ENCODE results near the gene ZNF229. TPM values are rescaled to one million over a fixed set of nuclear protein-coding genes. Genes with fewer than 3 reads are reported as not detected.
A peak's percentile ranks its signal among the peaks of the same experiment; 100 is the strongest.
"Not testable (repeated sequence)": the region's sequence is repeated elsewhere in the genome, so short reads cannot be mapped to it uniquely, and the experiment has no call there.

The ZNF229 gene
- polyA plus RNA-seq: 1 to 10 TPM; 1.4 to 1.5 TPM

- 4 to 7% methylated on average over 45 of the region's 45 CpGs for WGBS, 2 donors
Observed at GRCh38 chr19:44447916-44448674, at the start of gene ZNF229. Gene ZNF229, minus strand, starts transcription at chr19:44448472. Its CDS starts 5,625 bp downstream, at chr19:44442847.

GRCh38 chr19:44496711-44497110 is 48.4 kb upstream of the ZNF229 start:
- H3K27ac ChIP-seq (ENCODE audit: low read depth in 2 of 2, low read length in 1 of 2): no peak overlapping the region
- H3K4me1 ChIP-seq (ENCODE audit: control insufficient read depth in 2 of 2, insufficient read depth in 2 of 2, low read length in 1 of 2): peaks cover 9 to 13% of the 10 kb centered on the region in 2 donors
- H3K27me3 ChIP-seq (ENCODE audit: control insufficient read depth in 1 of 2, insufficient read depth in 2 of 2, low read length in 2 of 2): no peaks in the 10 kb centered on the region
- peaks cover 15 to 52% of the 10 kb centered on the region in 2 donors for H3K9me3 ChIP-seq (ENCODE audit: control insufficient read depth in 2 of 2, insufficient read depth in 1 of 2, low read depth in 1 of 2, low read length in 1 of 2)
- no peak overlapping the region for H3K4me3 ChIP-seq (ENCODE audit: low read depth in 1 of 2, low read length in 2 of 2)
- peaks cover 23 to 50% of the 10 kb centered on the region in 2 donors for H3K36me3 ChIP-seq (ENCODE audit: control insufficient read depth in 2 of 2, insufficient read depth in 2 of 2, low read length in 1 of 2)
- 98 to 99% methylated on average over 1 of the region's 1 CpG for WGBS, 2 donors

More at GRCh38 chr19:44447916-44448674, at the start of gene ZNF229:
- peaks cover 2 to 4% of the 10 kb centered on the region in 2 donors for H3K36me3 ChIP-seq (ENCODE audit: control insufficient read depth in 2 of 2, insufficient read depth in 2 of 2, low read length in 1 of 2)
- H3K27ac ChIP-seq (ENCODE audit: low read depth in 2 of 2, low read length in 1 of 2): no peak within 1 kb of the TSS
- H3K4me3 ChIP-seq (ENCODE audit: low read depth in 1 of 2, low read length in 2 of 2): peak within 1 kb of the TSS; percentile 59 to 69
- H3K4me1 ChIP-seq (ENCODE audit: control insufficient read depth in 2 of 2, insufficient read depth in 2 of 2, low read length in 1 of 2): peaks cover 0 to 7% of the 10 kb centered on the region in 2 donors
- no peaks in the 10 kb centered on the region for H3K27me3 ChIP-seq (ENCODE audit: control insufficient read depth in 1 of 2, insufficient read depth in 2 of 2, low read length in 2 of 2)
- H3K9me3 ChIP-seq (ENCODE audit: control insufficient read depth in 2 of 2, insufficient read depth in 1 of 2, low read depth in 1 of 2, low read length in 1 of 2): peaks cover 14 to 33% of the 10 kb centered on the region in 2 donors

- Histone ChIP-seq H3K36me3 (ENCODE audit: control insufficient read depth in 2 of 2, insufficient read depth in 2 of 2, low read length in 1 of 2) (peaks cover 19 to 30% of the 10 kb centered on the region in 2 donors), H3K27ac (ENCODE audit: low read depth in 2 of 2, low read length in 1 of 2) (no peak overlapping the region), H3K9me3 (ENCODE audit: control insufficient read depth in 2 of 2, insufficient read depth in 1 of 2, low read depth in 1 of 2, low read length in 1 of 2) (peaks cover 22 to 33% of the 10 kb centered on the region in 2 donors), H3K27me3 (ENCODE audit: control insufficient read depth in 1 of 2, insufficient read depth in 2 of 2, low read length in 2 of 2) (no peaks in the 10 kb centered on the region), H3K4me1 (ENCODE audit: control insufficient read depth in 2 of 2, insufficient read depth in 2 of 2, low read length in 1 of 2) (no peaks in the 10 kb centered on the region), H3K4me3 (ENCODE audit: low read depth in 1 of 2, low read length in 2 of 2) (no peak overlapping the region)
- 97 to 99% methylated on average over 7 of the region's 7 CpGs for WGBS, 2 donors
Observed at GRCh38 chr19:44476559-44477408, 28.5 kb upstream of the ZNF229 start.

- peaks cover 6 to 26% of the 10 kb centered on the region in 2 donors for H3K9me3 ChIP-seq (ENCODE audit: control insufficient read depth in 2 of 2, insufficient read depth in 1 of 2, low read depth in 1 of 2, low read length in 1 of 2)
- H3K4me1 ChIP-seq (ENCODE audit: control insufficient read depth in 2 of 2, insufficient read depth in 2 of 2, low read length in 1 of 2); H3K27ac ChIP-seq (ENCODE audit: low read depth in 2 of 2, low read length in 1 of 2); H3K4me3 ChIP-seq (ENCODE audit: low read depth in 1 of 2, low read length in 2 of 2); H3K36me3 ChIP-seq (ENCODE audit: control insufficient read depth in 2 of 2, insufficient read depth in 2 of 2, low read length in 1 of 2); H3K27me3 ChIP-seq (ENCODE audit: control insufficient read depth in 1 of 2, insufficient read depth in 2 of 2, low read length in 2 of 2): not testable (repeated sequence)
- WGBS, 2 donors: 70 to 75% methylated on average over 5 of the region's 5 CpGs
Observed at GRCh38 chr19:44468730-44469129, 20.5 kb upstream of the ZNF229 start.

- H3K4me1 ChIP-seq (ENCODE audit: control insufficient read depth in 2 of 2, insufficient read depth in 2 of 2, low read length in 1 of 2); H3K9me3 ChIP-seq (ENCODE audit: control insufficient read depth in 2 of 2, insufficient read depth in 1 of 2, low read depth in 1 of 2, low read length in 1 of 2); H3K27ac ChIP-seq (ENCODE audit: low read depth in 2 of 2, low read length in 1 of 2); H3K36me3 ChIP-seq (ENCODE audit: control insufficient read depth in 2 of 2, insufficient read depth in 2 of 2, low read length in 1 of 2); H3K27me3 ChIP-seq (ENCODE audit: control insufficient read depth in 1 of 2, insufficient read depth in 2 of 2, low read length in 2 of 2); H3K4me3 ChIP-seq (ENCODE audit: low read depth in 1 of 2, low read length in 2 of 2): not testable (repeated sequence)
- WGBS, 2 donors: 36 to 50% methylated on average over 3 of the region's 3 CpGs
Observed at GRCh38 chr19:44462600-44463286, 14.5 kb upstream of the ZNF229 start.

GRCh38 chr19:44456016-44456415 is 7.7 kb upstream of the ZNF229 start:
- H3K27me3 ChIP-seq (ENCODE audit: control insufficient read depth in 1 of 2, insufficient read depth in 2 of 2, low read length in 2 of 2): not testable (repeated sequence)
- H3K9me3 ChIP-seq (ENCODE audit: control insufficient read depth in 2 of 2, insufficient read depth in 1 of 2, low read depth in 1 of 2, low read length in 1 of 2): peaks cover 14 to 37% of the 10 kb centered on the region in 2 donors
- 95% methylated on average over 4 to 9 of the region's 13 CpGs for WGBS, 2 donors

GRCh38 chr19:44455100-44455499 is 6.8 kb upstream of the ZNF229 start:
- peaks cover 14 to 37% of the 10 kb centered on the region in 2 donors for H3K9me3 ChIP-seq (ENCODE audit: control insufficient read depth in 2 of 2, insufficient read depth in 1 of 2, low read depth in 1 of 2, low read length in 1 of 2)
- no peak overlapping the region for H3K27ac ChIP-seq (ENCODE audit: low read depth in 2 of 2, low read length in 1 of 2)
- H3K36me3 ChIP-seq (ENCODE audit: control insufficient read depth in 2 of 2, insufficient read depth in 2 of 2, low read length in 1 of 2): no peaks in the 10 kb centered on the region
- 50 to 80% methylated on average over 4 of the region's 4 CpGs for WGBS, 2 donors
- no peaks in the 10 kb centered on the region for H3K4me1 ChIP-seq (ENCODE audit: control insufficient read depth in 2 of 2, insufficient read depth in 2 of 2, low read length in 1 of 2)
- H3K27me3 ChIP-seq (ENCODE audit: control insufficient read depth in 1 of 2, insufficient read depth in 2 of 2, low read length in 2 of 2): no peaks in the 10 kb centered on the region
- H3K4me3 ChIP-seq (ENCODE audit: low read depth in 1 of 2, low read length in 2 of 2): no peak overlapping the region

More at GRCh38 chr19:44456016-44456415, 7.7 kb upstream of the ZNF229 start:
- H3K4me1 ChIP-seq (ENCODE audit: control insufficient read depth in 2 of 2, insufficient read depth in 2 of 2, low read length in 1 of 2); H3K27ac ChIP-seq (ENCODE audit: low read depth in 2 of 2, low read length in 1 of 2); H3K4me3 ChIP-seq (ENCODE audit: low read depth in 1 of 2, low read length in 2 of 2); H3K36me3 ChIP-seq (ENCODE audit: control insufficient read depth in 2 of 2, insufficient read depth in 2 of 2, low read length in 1 of 2): not testable (repeated sequence)

- 92 to 96% methylated on average over 4 of the region's 4 CpGs for WGBS, 2 donors
- Histone ChIP-seq H3K4me1 (ENCODE audit: control insufficient read depth in 2 of 2, insufficient read depth in 2 of 2, low read length in 1 of 2) (peaks cover 0 to 7% of the 10 kb centered on the region in 2 donors), H3K27ac (ENCODE audit: low read depth in 2 of 2, low read length in 1 of 2) (no peak overlapping the region), H3K27me3 (ENCODE audit: control insufficient read depth in 1 of 2, insufficient read depth in 2 of 2, low read length in 2 of 2) (no peaks in the 10 kb centered on the region), H3K36me3 (ENCODE audit: control insufficient read depth in 2 of 2, insufficient read depth in 2 of 2, low read length in 1 of 2) (no peaks in the 10 kb centered on the region), H3K4me3 (ENCODE audit: low read depth in 1 of 2, low read length in 2 of 2) (no peak overlapping the region), H3K9me3 (ENCODE audit: control insufficient read depth in 2 of 2, insufficient read depth in 1 of 2, low read depth in 1 of 2, low read length in 1 of 2) (peaks cover 10 to 35% of the 10 kb centered on the region in 2 donors)
Observed at GRCh38 chr19:44452367-44452766, 4.1 kb upstream of the ZNF229 start.

- no peak overlapping the region for H3K27ac ChIP-seq (ENCODE audit: low read depth in 2 of 2, low read length in 1 of 2)
- no peak overlapping the region for H3K4me3 ChIP-seq (ENCODE audit: low read depth in 1 of 2, low read length in 2 of 2)
- no peaks in the 10 kb centered on the region for H3K36me3 ChIP-seq (ENCODE audit: control insufficient read depth in 2 of 2, insufficient read depth in 2 of 2, low read length in 1 of 2)
- peaks cover 0 to 7% of the 10 kb centered on the region in 2 donors for H3K4me1 ChIP-seq (ENCODE audit: control insufficient read depth in 2 of 2, insufficient read depth in 2 of 2, low read length in 1 of 2)
- H3K27me3 ChIP-seq (ENCODE audit: control insufficient read depth in 1 of 2, insufficient read depth in 2 of 2, low read length in 2 of 2): no peaks in the 10 kb centered on the region
- 93 to 95% methylated on average over 18 of the region's 18 CpGs for WGBS, 2 donors
- peaks cover 9 to 28% of the 10 kb centered on the region in 2 donors for H3K9me3 ChIP-seq (ENCODE audit: control insufficient read depth in 2 of 2, insufficient read depth in 1 of 2, low read depth in 1 of 2, low read length in 1 of 2)
Observed at GRCh38 chr19:44451687-44452086, 3.4 kb upstream of the ZNF229 start.

Data from esophagus (tissue), 2 donors.